ENCODE measurements around the gene NDUFV1.

Gene NDUFV1

GRCh38 chr11:67630943-67631331 is 24.2 kb downstream of the NDUFV1 start:
- no peaks in the 10 kb centered on the region for H4K20me1 ChIP-seq (ENCODE audit: insufficient read depth, low read length)
- H3K36me3 ChIP-seq (replicated peaks; ENCODE audit: insufficient read depth, low read length) = no peaks in the 10 kb centered on the region
- H3K27ac ChIP-seq (ENCODE audit: low read length) = peak overlapping the region; percentile 73; the same call in 1 of the 2 replicates
- no peak for TF ChIP-seq EZH2 (optimal IDR thresholded peaks at IDR 0.05; ENCODE audit: low read depth, low read length)
- H3K27me3 ChIP-seq (replicated peaks; ENCODE audit: insufficient read depth, low read length) = no peaks in the 10 kb centered on the region
- peak overlapping the region; percentile 92 for H3K4me2 ChIP-seq (ENCODE audit: low read depth, low read length)
- DNase-seq = no peak
- no peaks in the 10 kb centered on the region for H3K9me3 ChIP-seq (replicated peaks; ENCODE audit: insufficient read depth, low read length)
- H3K4me3 ChIP-seq (ENCODE audit: low read length) = peak overlapping the region; percentile 85
- peaks cover 12% of the 10 kb centered on the region for H3K79me2 ChIP-seq (ENCODE audit: low read length)
- no peaks in the 10 kb centered on the region for H3K9me2 ChIP-seq (replicated peaks; ENCODE audit: insufficient read depth, low read length)
- H2AFZ ChIP-seq (ENCODE audit: low read length) = peak overlapping the region; percentile 90
- peaks cover 14% of the 10 kb centered on the region; the same call in 1 of the 2 replicates for H3F3A ChIP-seq (ENCODE audit: insufficient read depth, low read length)
- H3K9ac ChIP-seq (ENCODE audit: low read length) = peak overlapping the region; percentile 75; the same call in 1 of the 2 replicates
- peaks cover 17% of the 10 kb centered on the region for H3K4me1 ChIP-seq (ENCODE audit: low read length)

- Histone ChIP-seq H3K9me2 (replicated peaks; ENCODE audit: insufficient read depth, low read length) (no peaks in the 10 kb centered on the region), H3K9me3 (replicated peaks; ENCODE audit: insufficient read depth, low read length) (no peaks in the 10 kb centered on the region), H3K4me1 (ENCODE audit: low read length) (peaks cover 17% of the 10 kb centered on the region), H3K27ac (ENCODE audit: low read length) (no peak overlapping the region), H3K79me2 (ENCODE audit: low read length) (peaks cover 12% of the 10 kb centered on the region), H3K4me3 (ENCODE audit: low read length) (no peak overlapping the region), H2AFZ (ENCODE audit: low read length) (no peak overlapping the region), H3F3A (ENCODE audit: insufficient read depth, low read length) (peaks cover 14% of the 10 kb centered on the region; the same call in 1 of the 2 replicates), H3K27me3 (replicated peaks; ENCODE audit: insufficient read depth, low read length) (no peaks in the 10 kb centered on the region), H4K20me1 (ENCODE audit: insufficient read depth, low read length) (no peaks in the 10 kb centered on the region), H3K4me2 (ENCODE audit: low read depth, low read length) (peak overlapping the region; percentile 92; the same call in 1 of the 2 replicates), H3K9ac (ENCODE audit: low read length) (no peak overlapping the region), H3K36me3 (replicated peaks; ENCODE audit: insufficient read depth, low read length) (no peaks in the 10 kb centered on the region)
- no peak for TF ChIP-seq EZH2phosphoT487 (IDR thresholded peaks at IDR 0.05; ENCODE audit: low read length)
- TF ChIP-seq EZH2 (optimal IDR thresholded peaks at IDR 0.05; ENCODE audit: low read depth, low read length) = no peak
- DNase-seq = no peak
These were observed 24.7 kb downstream of the NDUFV1 start for GRCh38 chr11:67631411-67631810.

GRCh38 chr11:67631853-67632174 is 25.1 kb downstream of the NDUFV1 start:
- Histone ChIP-seq H3K9me2 (replicated peaks; ENCODE audit: insufficient read depth, low read length) (no peaks in the 10 kb centered on the region), H3K27ac (ENCODE audit: low read length) (no peak overlapping the region), H3K4me3 (ENCODE audit: low read length) (no peak overlapping the region), H3F3A (ENCODE audit: insufficient read depth, low read length) (peaks cover 14% of the 10 kb centered on the region; the same call in 1 of the 2 replicates), H3K36me3 (replicated peaks; ENCODE audit: insufficient read depth, low read length) (no peaks in the 10 kb centered on the region), H2AFZ (ENCODE audit: low read length) (no peak overlapping the region), H3K79me2 (ENCODE audit: low read length) (peaks cover 12% of the 10 kb centered on the region), H3K9me3 (replicated peaks; ENCODE audit: insufficient read depth, low read length) (no peaks in the 10 kb centered on the region), H3K4me2 (ENCODE audit: low read depth, low read length) (no peak overlapping the region), H3K9ac (ENCODE audit: low read length) (no peak overlapping the region), H3K27me3 (replicated peaks; ENCODE audit: insufficient read depth, low read length) (no peaks in the 10 kb centered on the region), H4K20me1 (ENCODE audit: insufficient read depth, low read length) (no peaks in the 10 kb centered on the region), H3K4me1 (ENCODE audit: low read length) (peaks cover 20% of the 10 kb centered on the region)
- TF ChIP-seq EZH2 (optimal IDR thresholded peaks at IDR 0.05; ENCODE audit: low read depth, low read length) = no peak
- TF ChIP-seq CTCF (IDR thresholded peaks at IDR 0.05; ENCODE audit: low read length) = no peak
- no peak for TF ChIP-seq EZH2phosphoT487 (IDR thresholded peaks at IDR 0.05; ENCODE audit: low read length)
- DNase-seq = no peak

GRCh38 chr11:67632175-67632981 is 25.6 kb downstream of the NDUFV1 start:
- peaks cover 14% of the 10 kb centered on the region; the same call in 1 of the 2 replicates for H3F3A ChIP-seq (ENCODE audit: insufficient read depth, low read length)
- H3K4me3 ChIP-seq (ENCODE audit: low read length) = no peak overlapping the region
- no peak overlapping the region for H3K4me2 ChIP-seq (ENCODE audit: low read depth, low read length)
- no peaks in the 10 kb centered on the region for H3K9me3 ChIP-seq (replicated peaks; ENCODE audit: insufficient read depth, low read length)
- TF ChIP-seq CTCF (IDR thresholded peaks at IDR 0.05; ENCODE audit: low read length) (no peak), EZH2phosphoT487 (IDR thresholded peaks at IDR 0.05; ENCODE audit: low read length) (no peak), EZH2 (optimal IDR thresholded peaks at IDR 0.05; ENCODE audit: low read depth, low read length) (no peak)
- H3K9ac ChIP-seq (ENCODE audit: low read length) = no peak overlapping the region
- H2AFZ ChIP-seq (ENCODE audit: low read length) = no peak overlapping the region
- H3K79me2 ChIP-seq (ENCODE audit: low read length) = peaks cover 12% of the 10 kb centered on the region
- peaks cover 24% of the 10 kb centered on the region for H3K4me1 ChIP-seq (ENCODE audit: low read length)
- H3K9me2 ChIP-seq (replicated peaks; ENCODE audit: insufficient read depth, low read length) = no peaks in the 10 kb centered on the region
- no peak overlapping the region for H3K27ac ChIP-seq (ENCODE audit: low read length)
- H3K27me3 ChIP-seq (replicated peaks; ENCODE audit: insufficient read depth, low read length) = no peaks in the 10 kb centered on the region
- no peaks in the 10 kb centered on the region for H4K20me1 ChIP-seq (ENCODE audit: insufficient read depth, low read length)
- no peaks in the 10 kb centered on the region for H3K36me3 ChIP-seq (replicated peaks; ENCODE audit: insufficient read depth, low read length)
- no peak for DNase-seq

All from MM.1S (cell line).